Endothelial cell of umbilical vein (primary cell): Measurements from ENCODE around the gene HAPLN1. TPM values are rescaled to one million over a fixed set of nuclear protein-coding genes. Genes with fewer than 3 reads are reported as not detected.
A peak's percentile ranks its signal among the peaks of the same experiment; 100 is the strongest.

Experiments
- BruUV-seq: library from RNA; stranded (reverse); fragments of 400-500 nt; replicated peaks from 2 replicates; lab custom pipeline; 2021; lab: Mats Ljungman, UMichigan
- CTCF ChIA-PET: fragments of 300-600, 350-600 bp; sonication (Branson Sonifier 250); formaldehyde crosslinking; loops from one replicate; lab custom pipeline; 2021; ENCODE audit warnings: antibody characterized with exemption, inconsistent platforms; lab: Charles Lee
- POLR2A ChIA-PET: fragments of 300-600, 350-600 bp; sonication (Branson Sonifier 250); formaldehyde crosslinking; loops from one replicate; lab custom pipeline; 2021; ENCODE audit warnings: antibody characterized with exemption, inconsistent platforms; lab: Charles Lee
- DNase-seq: peaks from one replicate; pipeline ENCODE4 v3.0.0-alpha.2; 2011; ENCODE audit warnings: low read depth, low spot score
- FAIRE-seq: peaks from 2 replicates; lab custom pipeline; 2011; peaks lifted over from hg19 to GRCh38; lab: Jason Lieb, UNC
- H2AFZ ChIP-seq: 2 replicates; pipeline ENCODE4 v1.6.0; 2012; ENCODE audit warnings: low read depth, low read length, control low read depth, inconsistent platforms
- H3K27ac ChIP-seq: 2 replicates; pipeline ENCODE4 v1.5.1; 2011; ENCODE audit warnings: low read depth, mild to moderate bottlenecking, control low read depth, low read length, moderate library complexity; ENCODE audit not compliant: insufficient read depth
- H3K27me3 ChIP-seq, 2 experiments: 2 replicates each; pipeline versions ENCODE4 v1.6.0 to v1.6.1; 2011; ENCODE audit warnings: low read length in 2 of 2, mixed read lengths in 1 of 2; ENCODE audit not compliant: control insufficient read depth in 2 of 2, insufficient read depth in 2 of 2
- H3K36me3 ChIP-seq, 2 experiments: 2 replicates in 1 of 2; 3 replicates in 1 of 2; pipeline ENCODE4 v1.5.1; 2011; ENCODE audit warnings: low read length in 2 of 2, mild to moderate bottlenecking in 1 of 2, moderate library complexity in 1 of 2; ENCODE audit not compliant: control insufficient read depth in 2 of 2, insufficient read depth in 2 of 2; ENCODE audit errors: extremely low read depth in 1 of 2
- H3K4me1 ChIP-seq: 3 replicates; pipeline ENCODE4 v1.5.1; 2011; ENCODE audit warnings: mild to moderate bottlenecking, low read length; ENCODE audit not compliant: control insufficient read depth, insufficient read depth; ENCODE audit errors: extremely low read depth
- H3K4me2 ChIP-seq: 2 replicates; pipeline ENCODE4 v1.6.1; 2011; ENCODE audit warnings: low read length, control low read depth, mixed read lengths; ENCODE audit not compliant: insufficient read depth
- H3K4me3 ChIP-seq, 3 experiments: fragments of 200-600 bp in 1 of 3; sonication (generic), shearing (Covaris generic) in 1 of 3; replicated peaks in 1 of 3; 2 replicates each; pipeline ENCODE4 v1.5.1; 2011 to 2016; ENCODE audit warnings: control low read depth in 3 of 3, low read length in 3 of 3, mild to moderate bottlenecking in 2 of 3, inconsistent platforms in 1 of 3, low read depth in 1 of 3, moderate library complexity in 1 of 3; ENCODE audit not compliant: insufficient read depth in 1 of 3
- H3K79me2 ChIP-seq: 2 replicates; pipeline ENCODE4 v1.6.0; 2012; ENCODE audit warnings: low read length, inconsistent platforms; ENCODE audit not compliant: control insufficient read depth, insufficient read depth
- H3K9ac ChIP-seq: replicated peaks from 2 replicates; pipeline ENCODE3; 2011; ENCODE audit warnings: low read length, control low read depth; ENCODE audit not compliant: insufficient read depth; ENCODE audit errors: extremely low read depth
- H3K9me1 ChIP-seq: replicated peaks from 3 replicates; pipeline ENCODE4 v1.6.0; 2011; ENCODE audit warnings: mild to moderate bottlenecking, low read length; ENCODE audit not compliant: control insufficient read depth, insufficient read depth; ENCODE audit errors: extremely low read depth
- H3K9me3 ChIP-seq: replicated peaks from 2 replicates; pipeline ENCODE4 v1.5.1; 2012; ENCODE audit warnings: low read length, inconsistent platforms; ENCODE audit not compliant: control insufficient read depth, insufficient read depth
- H4K20me1 ChIP-seq: replicated peaks from 2 replicates; pipeline ENCODE3; 2011; ENCODE audit warnings: mild to moderate bottlenecking, low read length; ENCODE audit not compliant: control insufficient read depth, insufficient read depth; ENCODE audit errors: extremely low read depth
- GATA2 ChIP-seq: IDR thresholded peaks from 2 replicates; pipeline ENCODE4 v1.7.0; 2011; ENCODE audit warnings: low read depth, mild to moderate bottlenecking, moderate library complexity, mixed read lengths, low read length; ENCODE audit not compliant: insufficient read length, insufficient read depth
- JUN ChIP-seq: IDR thresholded peaks from 2 replicates; pipeline ENCODE4 v1.6.1; 2011; ENCODE audit warnings: borderline replicate concordance, low read depth; ENCODE audit not compliant: insufficient read length, insufficient read depth
- POLR2A ChIP-seq: IDR thresholded peaks from 2 replicates; pipeline ENCODE4 v1.6.1; 2012; ENCODE audit warnings: low read depth, mild to moderate bottlenecking, control low read depth, low read length
- POLR2AphosphoS5 ChIP-seq: IDR thresholded peaks from 2 replicates; pipeline ENCODE4 v1.6.1; 2012; ENCODE audit warnings: low read depth, mild to moderate bottlenecking, control low read depth, low read length, moderate library complexity; ENCODE audit not compliant: insufficient read depth
- dilution Hi-C: fragments of 300-500 bp; cut with MboI; formaldehyde crosslinking; loops from one replicate; pipeline ENCODE4 v1.15.0; 2019; ENCODE audit warnings: low sequenced_read_pairs; ENCODE audit not compliant: extremely low pct_ligation_motif_present
- intact Hi-C: fragments of 100-400 bp; cut with micrococcal nuclease; formaldehyde crosslinking; loops from one replicate; pipeline ENCODE4 v1.10.0; 2022
- polyA plus RNA-seq, 4 experiments: library from polyadenylated mRNA; depleted of rRNA in 3 of 4; stranded (reverse) in 3 of 4; unstranded in 1 of 4; fragments of >200 nt; gene quantifications; 2 replicates each; pipeline versions ENCODE4 v1.2.1 to v1.2.3, GENCODE V29; 2011 to 2012; ENCODE audit warnings: missing spikeins in 1 of 4
- total RNA-seq: library from RNA; stranded (reverse); gene quantifications from 2 replicates; pipeline ENCODE4 v1.2.3, GENCODE V29; 2021
- TF ChIP-seq, protein P1 (sequence below), 2 donors: IDR thresholded peaks; 1 replicate in 1 of 2; 2 replicates in 1 of 2; pipeline ENCODE4 v1.5.1; 2011; ENCODE audit warnings: low read length in 2 of 2, mild to moderate bottlenecking in 2 of 2, moderate library complexity in 2 of 2, control low read depth in 1 of 2, inconsistent platforms in 1 of 2, low read depth in 1 of 2; ENCODE audit not compliant: insufficient read depth in 1 of 2; ENCODE audit errors: extremely low read depth in 1 of 2

The HAPLN1 gene
- total and polyA plus RNA-seq, 2 donors (not counting 3 experiments of a cell fraction or from before 2014, with no cell fraction given) = 0.04 TPM; not detected in 1

DNA sequence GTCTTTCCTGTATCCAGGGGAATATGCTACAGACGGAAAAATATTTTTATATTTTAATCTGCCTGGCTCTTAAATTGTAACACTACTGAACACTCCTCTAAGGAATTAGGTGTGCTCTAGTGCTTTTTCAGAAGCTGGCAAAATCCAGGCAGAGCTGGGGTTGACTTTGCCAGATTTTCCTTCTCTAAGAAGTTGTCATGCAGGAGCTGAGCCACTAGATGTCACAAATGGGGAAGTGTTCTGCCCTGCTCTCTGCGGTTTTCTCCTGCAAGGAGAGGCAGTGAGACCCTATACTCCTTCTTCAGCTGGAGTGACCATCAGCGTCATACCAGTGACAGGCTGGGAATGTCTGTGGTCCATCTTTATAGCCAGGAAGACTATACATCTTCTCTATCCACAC, 112.5 kb downstream of the HAPLN1 start:
- no peak overlapping the region for H3K27ac ChIP-seq
- no peaks in the 10 kb centered on the region for H4K20me1 ChIP-seq
- ChIA-PET CTCF (interaction anchor here (0.7 to 2.3 kb wide), 27 partner anchors 8 to 1256 kb away, joined by 3 to 32 read pairs (median 4); no protein-coding TSS in a partner anchor), POLR2A (no interaction called here)
- peak; percentile 57 for FAIRE-seq
- no peaks in the 10 kb centered on the region for H3K9me3 ChIP-seq
- H3K9me1 ChIP-seq = no peaks in the 10 kb centered on the region
- H3K27me3 ChIP-seq = no peaks in the 10 kb centered on the region
- peak; percentile 55 for DNase-seq
- H2AFZ ChIP-seq = no peak overlapping the region
- no peaks in the 10 kb centered on the region for H3K36me3 ChIP-seq
- dilution Hi-C loops = no loop called here
- TF ChIP-seq POLR2A (no peak), GATA2 (no peak), POLR2AphosphoS5 (no peak)
- TF ChIP-seq, protein P1, sequence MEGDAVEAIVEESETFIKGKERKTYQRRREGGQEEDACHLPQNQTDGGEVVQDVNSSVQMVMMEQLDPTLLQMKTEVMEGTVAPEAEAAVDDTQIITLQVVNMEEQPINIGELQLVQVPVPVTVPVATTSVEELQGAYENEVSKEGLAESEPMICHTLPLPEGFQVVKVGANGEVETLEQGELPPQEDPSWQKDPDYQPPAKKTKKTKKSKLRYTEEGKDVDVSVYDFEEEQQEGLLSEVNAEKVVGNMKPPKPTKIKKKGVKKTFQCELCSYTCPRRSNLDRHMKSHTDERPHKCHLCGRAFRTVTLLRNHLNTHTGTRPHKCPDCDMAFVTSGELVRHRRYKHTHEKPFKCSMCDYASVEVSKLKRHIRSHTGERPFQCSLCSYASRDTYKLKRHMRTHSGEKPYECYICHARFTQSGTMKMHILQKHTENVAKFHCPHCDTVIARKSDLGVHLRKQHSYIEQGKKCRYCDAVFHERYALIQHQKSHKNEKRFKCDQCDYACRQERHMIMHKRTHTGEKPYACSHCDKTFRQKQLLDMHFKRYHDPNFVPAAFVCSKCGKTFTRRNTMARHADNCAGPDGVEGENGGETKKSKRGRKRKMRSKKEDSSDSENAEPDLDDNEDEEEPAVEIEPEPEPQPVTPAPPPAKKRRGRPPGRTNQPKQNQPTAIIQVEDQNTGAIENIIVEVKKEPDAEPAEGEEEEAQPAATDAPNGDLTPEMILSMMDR (IDR thresholded peaks at IDR 0.05; ENCODE audit: extremely low read depth in 1 of 2, insufficient read depth in 1 of 2, low read depth in 1 of 2, low read length in 2 of 2) = peak; percentile 26 to 70
- H3K4me2 ChIP-seq = no peak overlapping the region
- H3K9ac ChIP-seq = no peak overlapping the region
- intact Hi-C loops = loop anchor here (5.0 kb wide), 1 partner anchor 104 kb away; no protein-coding TSS in a partner anchor
- BruUV-seq = no TSS peak
- H3K4me3 ChIP-seq = no peak overlapping the region
- H3K79me2 ChIP-seq = no peaks in the 10 kb centered on the region
- H3K4me1 ChIP-seq = no peaks in the 10 kb centered on the region

DNA sequence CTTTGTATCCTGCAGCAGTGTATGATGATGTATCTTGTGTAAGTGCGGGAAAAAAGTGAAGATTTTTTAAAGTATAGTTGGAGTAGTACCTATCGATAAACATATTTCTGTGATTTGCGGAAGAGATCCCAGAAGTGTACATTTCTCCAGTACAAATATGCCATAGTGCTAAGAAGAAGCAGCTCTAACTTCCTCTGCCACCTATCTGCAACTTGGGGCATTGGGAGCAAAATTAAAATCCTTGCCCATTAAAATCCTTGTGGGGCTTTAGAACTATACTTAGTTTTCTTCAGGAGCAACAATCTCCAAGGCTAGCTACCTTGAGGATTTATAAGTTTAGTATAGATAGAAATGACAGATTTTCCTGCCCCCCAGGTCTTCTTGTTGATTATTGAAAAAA, 125.4 kb downstream of the HAPLN1 start:
- BruUV-seq = no TSS peak
- POLR2A ChIA-PET = no interaction called here
- Histone ChIP-seq H2AFZ (no peak overlapping the region), H3K79me2 (no peaks in the 10 kb centered on the region), H3K27ac (no peak overlapping the region), H3K4me3 (no peak overlapping the region), H4K20me1 (no peaks in the 10 kb centered on the region), H3K36me3 (no peaks in the 10 kb centered on the region), H3K9me3 (no peaks in the 10 kb centered on the region), H3K9ac (no peak overlapping the region), H3K4me1 (no peaks in the 10 kb centered on the region), H3K27me3 (no peaks in the 10 kb centered on the region), H3K9me1 (no peaks in the 10 kb centered on the region), H3K4me2 (no peak overlapping the region)
- dilution Hi-C loops = no loop called here
- intact Hi-C loops = no loop called here
- no peak for FAIRE-seq
- no peak for TF ChIP-seq JUN
- DNase-seq = no peak
- CTCF ChIA-PET = interaction anchor here (0.8 to 1.5 kb wide), 2 partner anchors 13 to 37 kb away, joined by 3 to 4 read pairs; no protein-coding TSS in a partner anchor
